Left cardiac atrium (tissue), 4 donors: Measurements from ENCODE around the gene TBCE. TPM values are rescaled to one million over a fixed set of nuclear protein-coding genes. Genes with fewer than 3 reads are reported as not detected.
"Not testable (repeated sequence)": the region's sequence is repeated elsewhere in the genome, so short reads cannot be mapped to it uniquely, and the experiment has no call there.

ENCODE experiments used
- ATAC-seq, 2 donors: fragments of 200-7000 bp; cut with Tn5 transposase; one replicate each; pipeline ENCODE4 v1.9.1; 2020; ENCODE audit warnings: mild to moderate bottlenecking in 2 of 2, moderate library complexity in 2 of 2
- DNase-seq: peaks from one replicate; pipeline ENCODE4 v3.0.0-alpha.2; 2020
- intact Hi-C, 2 donors: fragments of 100-400 bp; cut with DNase I; formaldehyde crosslinking; loops; one replicate each; pipeline versions ENCODE4 v1.14.1 to v1.15.1; 2022 to 2023
- total RNA-seq, 2 donors: library from RNA; stranded (reverse); fragmentation: NEBNext Ultra II Directional; extraction: Animal tissue kit (Norgen Biotek cat#: 25700); gene quantifications; one replicate each; pipeline ENCODE4 v1.2.1, GENCODE V29; 2021
- donor health status: DM: no; HTN: yes; CAD: no.
- donor health status: DM: no; HTN: yes; CAD: no; lungs with severe emphysema.
- donor health status: DM: yes; HTN: yes; CAD: no.
- donor health status: Dilated cardiomyopathy.

The TBCE gene
- total RNA-seq, 2 donors from 2014 or later: 10.8 to 13.6 TPM

DNA sequence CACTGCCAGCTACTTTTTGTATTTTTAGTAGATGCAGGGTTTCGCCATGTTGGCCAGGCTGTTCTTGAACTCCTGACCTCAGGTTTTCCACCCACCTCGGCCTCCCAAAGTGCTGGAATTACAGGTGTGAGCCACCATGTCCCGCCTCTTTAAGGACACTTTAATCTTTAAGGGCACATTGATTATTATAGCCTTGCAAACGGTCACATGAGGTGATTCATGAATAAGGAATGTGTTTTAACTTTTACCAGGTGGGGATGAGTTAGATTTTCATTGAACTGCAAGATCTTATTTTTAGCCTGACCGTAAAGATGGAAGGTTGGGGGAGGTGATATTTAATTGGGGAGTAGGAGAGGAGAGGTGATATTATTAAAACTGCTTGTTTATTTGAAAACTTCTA is 61.9 kb downstream of the TBCE start:
- no peak for ATAC-seq
- DNase-seq: no peak
- intact Hi-C loops: no loop called here

- intact Hi-C loops: no loop called here
- no peak for ATAC-seq
- DNase-seq: no peak
These were observed 63.8 kb downstream of the TBCE start for GRCh38 chr1:235430991-235431390.

- ATAC-seq: no peak
- no peak for DNase-seq
- intact Hi-C loops: no loop called here
These were observed 66.8 kb downstream of the TBCE start for GRCh38 chr1:235434001-235434400.

DNA sequence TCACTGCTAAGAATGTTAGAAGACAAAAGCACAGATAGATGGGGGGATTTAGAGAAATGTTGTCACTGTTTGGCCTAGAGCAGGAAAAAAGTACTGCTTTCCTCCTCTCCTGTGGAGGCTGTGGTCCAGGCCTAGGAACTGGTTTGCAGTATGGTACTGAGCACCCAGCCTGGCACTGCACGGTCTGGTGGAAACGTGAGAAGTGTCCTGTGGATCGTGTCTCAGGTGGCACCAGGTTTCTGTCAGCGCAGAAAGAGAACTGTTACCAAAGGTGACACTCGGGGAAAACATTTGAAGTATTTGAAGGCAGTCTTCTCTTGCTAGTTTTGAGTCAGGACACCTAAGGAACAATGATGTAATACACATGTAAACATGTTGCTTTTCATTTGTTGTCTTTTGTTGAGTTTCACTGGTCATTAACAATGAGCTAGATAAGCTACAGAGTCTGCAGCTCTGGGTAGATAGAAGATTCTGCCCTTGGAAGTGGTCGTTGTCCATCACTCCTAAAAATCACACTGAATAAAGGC is 74.0 kb downstream of the TBCE start:
- ATAC-seq (no peak), DNase-seq (no peak)
- intact Hi-C loops: no loop called here

GRCh38 chr1:235442788-235443429 is 75.7 kb downstream of the TBCE start:
- DNase-seq: no peak
- intact Hi-C loops: no loop called here
- ATAC-seq: peak in 1 of 2 donors; percentile 43

DNA sequence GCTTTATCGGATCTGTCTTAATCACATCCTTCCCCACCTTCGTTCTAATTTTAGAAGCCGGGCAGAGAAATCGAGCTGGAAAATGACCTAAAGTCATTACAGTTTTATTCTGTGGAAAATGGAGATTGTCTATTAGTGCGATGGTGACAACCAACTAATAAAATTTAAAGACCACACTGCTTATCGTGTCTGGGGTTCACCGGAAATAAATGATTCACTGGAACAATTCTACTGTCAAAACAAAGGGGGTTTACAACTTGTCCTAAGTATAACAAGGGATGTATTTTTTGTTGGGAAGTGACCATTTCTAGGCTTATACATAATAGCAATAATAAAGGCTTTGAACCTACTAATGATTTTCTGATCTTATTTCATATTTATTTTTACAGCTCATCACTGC is 81.4 kb downstream of the TBCE start:
- DNase-seq (no peak), ATAC-seq (no peak)
- intact Hi-C loops: no loop called here

GRCh38 chr1:235450433-235450832 is 83.2 kb downstream of the TBCE start:
- intact Hi-C loops: no loop called here
- DNase-seq: no peak
- ATAC-seq: no peak

DNA sequence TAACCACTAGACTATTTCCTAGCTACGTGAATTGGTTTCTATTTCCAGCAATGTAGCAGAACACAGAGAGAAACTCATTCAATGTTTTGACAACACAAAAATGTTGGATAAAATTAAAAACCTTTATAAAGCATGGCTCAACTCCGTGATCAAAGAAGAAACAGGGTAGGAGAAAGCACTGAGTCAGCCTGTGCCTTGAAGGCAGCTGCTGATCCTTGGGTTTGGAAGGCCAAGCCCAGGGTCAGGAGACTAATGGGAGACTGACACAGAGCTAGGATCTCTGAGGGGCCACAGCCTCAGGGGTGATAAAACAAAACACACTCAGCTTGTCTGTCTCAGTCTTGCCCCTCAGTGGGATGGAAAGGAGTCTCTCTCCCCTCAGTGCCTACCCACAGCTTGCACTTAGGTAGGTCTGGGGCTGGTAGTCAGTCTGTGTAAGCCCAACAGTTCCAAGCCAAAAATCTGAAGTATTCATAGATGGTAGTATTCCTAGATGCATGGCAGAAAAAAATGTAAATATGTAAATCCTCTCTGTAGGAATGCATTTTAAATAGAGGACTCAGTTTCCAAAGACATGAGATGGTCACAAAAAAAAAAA is 83.8 kb downstream of the TBCE start:
- intact Hi-C loops: no loop called here
- DNase-seq (no peak), ATAC-seq (no peak)

- DNase-seq (no peak), ATAC-seq (no peak)
- intact Hi-C loops: no loop called here
These were observed 86.8 kb downstream of the TBCE start for GRCh38 chr1:235454021-235454420.

DNA sequence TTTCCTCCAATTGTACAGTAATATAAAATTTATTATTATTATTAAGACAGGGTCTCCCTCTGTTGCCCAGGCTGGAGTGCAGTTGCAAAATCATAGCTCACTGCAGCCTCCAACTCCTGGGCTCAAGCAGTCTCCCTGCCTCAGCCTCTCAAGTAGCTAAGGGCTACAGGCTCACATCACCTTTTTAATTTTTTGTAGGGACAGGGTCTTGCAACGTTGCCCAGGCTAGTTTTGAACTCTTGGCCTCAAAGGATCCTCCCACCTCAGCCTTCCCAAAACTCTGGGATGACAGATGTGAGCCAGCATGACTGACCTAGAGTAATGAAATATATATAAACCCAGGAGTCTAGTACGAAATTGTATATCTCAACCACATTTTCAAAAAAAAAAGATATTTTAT is 87.9 kb downstream of the TBCE start:
- intact Hi-C loops: no loop called here
- no peak for DNase-seq
- ATAC-seq: no peak

- intact Hi-C loops: no loop called here
- ATAC-seq (no peak), DNase-seq (no peak)
These were observed 88.6 kb downstream of the TBCE start for GRCh38 chr1:235455823-235456222.

DNA sequence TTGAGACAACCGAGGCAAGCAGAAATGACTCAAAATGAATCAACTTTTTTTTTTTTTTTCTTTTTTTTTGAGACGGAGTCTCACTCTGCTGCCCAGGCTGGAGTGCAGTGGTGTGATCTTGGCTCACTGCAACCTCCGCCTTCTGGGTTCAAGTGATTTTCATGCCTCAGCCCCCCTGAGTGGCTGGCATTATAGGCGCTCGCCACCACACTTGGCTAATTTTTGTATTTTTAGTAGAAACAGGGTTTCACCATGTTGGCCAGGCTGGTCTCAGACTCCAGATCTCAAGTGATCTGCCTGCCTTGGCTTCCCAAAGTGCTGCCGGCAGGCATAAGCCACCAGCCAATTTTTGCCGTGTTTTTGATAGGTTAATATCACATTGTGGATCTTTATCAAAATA is 90.6 kb downstream of the TBCE start:
- DNase-seq, ATAC-seq, intact Hi-C loops: not testable (repeated sequence)

DNA sequence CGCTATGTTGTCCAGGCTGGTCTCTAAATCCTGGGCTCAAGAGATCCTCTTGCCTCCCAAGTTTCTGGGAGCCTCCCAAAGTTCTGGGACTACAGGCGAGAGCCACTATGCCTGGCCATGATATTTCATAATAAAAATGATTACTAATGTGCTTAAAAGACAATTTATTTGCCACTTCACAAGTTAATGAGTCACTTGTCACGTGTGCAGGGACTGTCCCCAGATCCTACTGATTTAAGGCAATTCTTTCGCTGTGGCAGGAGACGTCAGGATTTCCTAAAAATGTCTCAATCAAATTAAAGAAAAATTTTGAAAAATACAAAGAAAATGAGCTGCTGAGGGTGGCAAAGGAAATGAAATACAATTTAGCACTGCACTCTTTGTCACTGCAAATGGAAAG is 93.5 kb downstream of the TBCE start:
- ATAC-seq (no peak), DNase-seq (no peak)
- intact Hi-C loops: no loop called here

DNA sequence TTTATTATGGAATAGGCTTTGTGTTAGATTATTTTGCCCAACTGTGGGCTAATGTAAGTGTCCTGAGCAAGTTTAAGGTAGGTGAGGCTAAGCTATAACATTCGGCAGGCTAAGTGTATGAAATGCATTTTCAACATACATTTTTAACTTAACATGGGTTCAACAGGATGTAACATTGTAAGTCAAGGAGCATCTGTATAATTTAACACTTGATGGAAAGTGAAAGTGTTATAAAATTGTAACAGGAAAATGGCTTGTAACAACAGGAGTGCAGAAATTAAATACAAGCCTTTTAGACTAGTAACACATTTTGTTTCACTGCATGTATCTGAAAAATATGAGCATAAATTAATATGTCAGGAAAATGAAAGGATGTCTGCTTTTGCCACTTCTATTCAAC is 94.7 kb downstream of the TBCE start:
- DNase-seq: no peak
- no peak for ATAC-seq
- intact Hi-C loops: no loop called here

DNA sequence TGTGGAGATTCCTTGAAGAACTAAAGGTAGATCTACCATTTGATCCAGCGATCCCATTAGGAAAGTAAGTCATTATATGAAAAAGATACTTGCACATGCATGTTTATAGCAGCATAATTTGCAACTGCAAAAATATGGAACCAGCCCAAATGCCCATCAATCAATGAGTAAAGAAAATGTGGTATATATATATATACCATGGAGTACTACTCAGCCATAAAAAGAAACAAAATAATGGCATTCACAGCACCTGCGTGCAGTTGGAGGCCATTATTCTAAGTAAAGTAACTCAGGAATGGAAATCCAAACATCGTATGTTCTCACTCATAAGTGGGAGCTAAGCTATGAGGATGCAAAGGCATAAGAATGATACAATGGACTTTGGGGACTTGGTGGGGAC is 95.6 kb downstream of the TBCE start:
- intact Hi-C loops, ATAC-seq, DNase-seq: not testable (repeated sequence)

DNA sequence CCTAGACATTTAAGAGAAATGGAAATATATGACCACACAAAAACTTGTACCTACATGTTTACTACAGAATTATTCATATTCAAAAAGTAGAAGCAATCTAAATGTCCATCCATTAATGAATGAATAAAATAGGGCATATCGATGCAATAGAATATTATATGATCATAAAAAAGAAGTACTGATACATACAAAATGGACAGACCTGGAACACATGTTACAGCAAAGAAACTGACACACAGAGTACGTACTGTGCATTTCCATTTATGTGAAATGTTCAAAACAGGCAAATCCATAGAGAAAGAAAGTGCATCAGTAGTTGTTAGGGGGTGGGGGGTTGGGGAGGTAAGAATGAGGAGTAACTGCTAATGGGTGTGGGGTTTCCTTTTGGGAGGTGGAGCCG is 97.8 kb downstream of the TBCE start:
- DNase-seq (no peak), ATAC-seq (no peak)
- intact Hi-C loops: no loop called here

GRCh38 chr1:235468004-235468403 is 100.8 kb downstream of the TBCE start:
- no peak for ATAC-seq
- intact Hi-C loops: no loop called here

DNA sequence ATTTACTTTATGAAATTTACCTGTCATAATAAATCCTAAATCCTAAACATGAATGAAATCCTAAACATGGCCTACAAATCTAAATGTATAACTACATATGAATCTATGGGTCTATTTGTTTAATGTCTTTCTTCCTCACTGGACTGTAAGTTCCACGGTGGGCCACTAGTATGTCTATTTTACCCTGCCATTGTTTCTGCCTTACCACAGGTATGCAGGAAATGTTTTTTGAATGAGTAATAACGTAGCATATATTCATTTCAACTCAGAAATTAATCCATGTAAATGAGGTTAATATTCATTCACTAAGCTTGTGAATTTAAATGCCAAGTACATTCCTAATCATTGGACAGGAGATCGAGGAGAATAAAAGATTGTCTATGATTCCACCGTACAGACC is 101.7 kb downstream of the TBCE start:
- no peak for DNase-seq
- intact Hi-C loops: no loop called here
- no peak for ATAC-seq

More at GRCh38 chr1:235468004-235468403, 100.8 kb downstream of the TBCE start:
- no peak for DNase-seq

GRCh38 chr1:235469897-235470296 is 102.7 kb downstream of the TBCE start:
- intact Hi-C loops, DNase-seq, ATAC-seq: not testable (repeated sequence)

DNA sequence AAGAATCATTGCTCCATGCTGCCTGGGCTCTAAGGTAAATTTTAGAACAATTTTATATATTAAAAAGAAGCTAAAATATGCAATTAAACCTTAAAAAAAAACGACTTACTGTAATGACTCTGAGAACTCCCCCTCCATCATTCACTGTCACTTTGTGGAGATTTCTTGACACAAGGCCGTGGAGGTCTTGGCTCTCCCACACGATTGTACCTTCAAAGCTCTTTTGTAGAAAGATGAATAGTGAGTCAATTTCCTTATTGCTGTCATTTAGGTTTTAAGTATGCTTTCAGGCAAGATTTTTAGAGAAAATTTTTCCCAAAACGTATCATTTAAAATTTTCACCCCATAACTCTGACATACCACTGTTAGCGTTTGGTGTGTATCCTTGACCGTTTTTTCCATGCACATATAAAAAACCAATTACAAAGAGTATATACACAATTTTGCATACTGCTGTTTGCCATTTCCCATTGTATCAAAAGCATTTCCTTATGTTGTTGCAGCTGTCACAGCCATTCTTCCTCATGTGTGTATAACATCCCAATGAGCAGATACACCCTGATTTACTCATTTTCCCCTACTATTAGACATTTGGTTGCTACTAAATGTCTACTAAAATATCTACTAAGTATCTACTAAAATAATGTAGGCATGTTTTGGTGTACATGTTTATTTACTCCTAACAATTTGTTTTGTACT is 103.7 kb downstream of the TBCE start:
- intact Hi-C loops: no loop called here
- no peak for ATAC-seq
- DNase-seq: no peak

GRCh38 chr1:235473806-235474205 is 106.6 kb downstream of the TBCE start:
- no peak for DNase-seq
- ATAC-seq: no peak
- intact Hi-C loops: no loop called here
